Measurements from ENCODE around the gene MEX3D.

MEX3D gene

GRCh38 chr19:1593501-1593772, 25.3 kb upstream of the MEX3D start:
- Histone ChIP-seq H3K9me3 (ENCODE audit: control insufficient read depth in 2 of 2, low read length in 2 of 2) (no peaks in the 10 kb centered on the region), H3K4me1 (ENCODE audit: control insufficient read depth, insufficient read depth, low read length) (peaks cover 23% of the 10 kb centered on the region), H3K27ac (ENCODE audit: low read length) (no peak overlapping the region), H3K36me3 (ENCODE audit: control insufficient read depth in 2 of 2, insufficient read depth in 2 of 2, low read length in 2 of 2) (peaks cover 11 to 19% of the 10 kb centered on the region in 2 donors), H3K9ac (ENCODE audit: low read length in 2 of 2) (peak overlapping the region in 1 of 2 donors; percentile 69), H3K27me3 (ENCODE audit: control insufficient read depth in 1 of 2, insufficient read depth in 2 of 2, low read length in 2 of 2) (no peaks in the 10 kb centered on the region), H3K4me3 (ENCODE audit: low read length in 2 of 2) (peak overlapping the region; percentile 76 to 81)

GRCh38 chr19:1592755-1593500, 24.8 kb upstream of the MEX3D start, which contains the start of gene MBD3:
MBD3 (minus strand) TSS chr19:1592865; CDS start chr19:1592631, 234 bp downstream.
- H3K4me3 ChIP-seq (ENCODE audit: low read length in 2 of 2): peak within 1 kb of the TSS; percentile 81 to 92
- H3K36me3 ChIP-seq (ENCODE audit: control insufficient read depth in 2 of 2, insufficient read depth in 2 of 2, low read length in 2 of 2): peaks cover 8 to 15% of the 10 kb centered on the region in 2 donors
- no peaks in the 10 kb centered on the region for H3K27me3 ChIP-seq (ENCODE audit: control insufficient read depth in 1 of 2, insufficient read depth in 2 of 2, low read length in 2 of 2)
- H3K9ac ChIP-seq (ENCODE audit: low read length in 2 of 2): peak within 1 kb of the TSS; percentile 84 to 86
- no peaks in the 10 kb centered on the region for H3K9me3 ChIP-seq (ENCODE audit: control insufficient read depth in 2 of 2, low read length in 2 of 2)
- H3K4me1 ChIP-seq (ENCODE audit: control insufficient read depth, insufficient read depth, low read length): peaks cover 23% of the 10 kb centered on the region
- peak within 1 kb of the TSS; percentile 69 for H3K27ac ChIP-seq (ENCODE audit: low read length)

- H3K4me1 ChIP-seq (ENCODE audit: control insufficient read depth, insufficient read depth, low read length): peaks cover 23% of the 10 kb centered on the region
- no peaks in the 10 kb centered on the region for H3K27me3 ChIP-seq (ENCODE audit: control insufficient read depth in 1 of 2, insufficient read depth in 2 of 2, low read length in 2 of 2)
Measured at GRCh38 chr19:1592024-1592754, 24.1 kb upstream of the MEX3D start.

GRCh38 chr19:1591421-1592023, 23.4 kb upstream of the MEX3D start:
- H3K36me3 ChIP-seq (ENCODE audit: control insufficient read depth in 2 of 2, insufficient read depth in 2 of 2, low read length in 2 of 2): peaks cover 0 to 5% of the 10 kb centered on the region in 2 donors
- H3K27ac ChIP-seq (ENCODE audit: low read length): peak overlapping the region; percentile 69
- H3K27me3 ChIP-seq (ENCODE audit: control insufficient read depth in 1 of 2, insufficient read depth in 2 of 2, low read length in 2 of 2): no peaks in the 10 kb centered on the region
- H3K9me3 ChIP-seq (ENCODE audit: control insufficient read depth in 2 of 2, low read length in 2 of 2): no peaks in the 10 kb centered on the region
- H3K9ac ChIP-seq (ENCODE audit: low read length in 2 of 2): peak overlapping the region; percentile 84 to 86
- H3K4me1 ChIP-seq (ENCODE audit: control insufficient read depth, insufficient read depth, low read length): peaks cover 23% of the 10 kb centered on the region
- peak overlapping the region; percentile 81 to 92 for H3K4me3 ChIP-seq (ENCODE audit: low read length in 2 of 2)

More at GRCh38 chr19:1592024-1592754, 24.1 kb upstream of the MEX3D start:
- Histone ChIP-seq H3K27ac (ENCODE audit: low read length) (peak overlapping the region; percentile 69), H3K4me3 (ENCODE audit: low read length in 2 of 2) (peak overlapping the region; percentile 81 to 92), H3K36me3 (ENCODE audit: control insufficient read depth in 2 of 2, insufficient read depth in 2 of 2, low read length in 2 of 2) (peaks cover under 1 to 8% of the 10 kb centered on the region in 2 donors), H3K9me3 (ENCODE audit: control insufficient read depth in 2 of 2, low read length in 2 of 2) (no peaks in the 10 kb centered on the region), H3K9ac (ENCODE audit: low read length in 2 of 2) (peak overlapping the region; percentile 84 to 86)

- H3K4me1 ChIP-seq (ENCODE audit: control insufficient read depth, insufficient read depth, low read length): peaks cover 23% of the 10 kb centered on the region
- peak overlapping the region; percentile 55 to 86 for H3K9ac ChIP-seq (ENCODE audit: low read length in 2 of 2)
- no peaks in the 10 kb centered on the region for H3K27me3 ChIP-seq (ENCODE audit: control insufficient read depth in 1 of 2, insufficient read depth in 2 of 2, low read length in 2 of 2)
- no peak overlapping the region for H3K27ac ChIP-seq (ENCODE audit: low read length)
- peaks cover 0 to 6% of the 10 kb centered on the region in 2 donors for H3K36me3 ChIP-seq (ENCODE audit: control insufficient read depth in 2 of 2, insufficient read depth in 2 of 2, low read length in 2 of 2)
- peak overlapping the region; percentile 81 to 92 for H3K4me3 ChIP-seq (ENCODE audit: low read length in 2 of 2)
- H3K9me3 ChIP-seq (ENCODE audit: control insufficient read depth in 2 of 2, low read length in 2 of 2): no peaks in the 10 kb centered on the region
Measured at GRCh38 chr19:1590641-1591397, 22.7 kb upstream of the MEX3D start.

GRCh38 chr19:1587872-1588271, 19.7 kb upstream of the MEX3D start:
- Histone ChIP-seq H3K4me3 (ENCODE audit: low read length in 2 of 2) (no peak overlapping the region), H3K27ac (ENCODE audit: low read length) (no peak overlapping the region), H3K4me1 (ENCODE audit: control insufficient read depth, insufficient read depth, low read length) (peaks cover 18% of the 10 kb centered on the region), H3K27me3 (ENCODE audit: control insufficient read depth in 1 of 2, insufficient read depth in 2 of 2, low read length in 2 of 2) (no peaks in the 10 kb centered on the region), H3K9me3 (ENCODE audit: control insufficient read depth in 2 of 2, low read length in 2 of 2) (no peaks in the 10 kb centered on the region), H3K36me3 (ENCODE audit: control insufficient read depth in 2 of 2, insufficient read depth in 2 of 2, low read length in 2 of 2) (peaks cover 0 to 13% of the 10 kb centered on the region in 2 donors), H3K9ac (ENCODE audit: low read length in 2 of 2) (peak overlapping the region in 1 of 2 donors; percentile 27)

- H3K9ac ChIP-seq (ENCODE audit: low read length in 2 of 2): no peak overlapping the region
- peaks cover 11 to 33% of the 10 kb centered on the region in 2 donors for H3K36me3 ChIP-seq (ENCODE audit: control insufficient read depth in 2 of 2, insufficient read depth in 2 of 2, low read length in 2 of 2)
- peaks cover 2% of the 10 kb centered on the region for H3K4me1 ChIP-seq (ENCODE audit: control insufficient read depth, insufficient read depth, low read length)
- H3K9me3 ChIP-seq (ENCODE audit: control insufficient read depth in 2 of 2, low read length in 2 of 2): no peaks in the 10 kb centered on the region
- no peak overlapping the region for H3K4me3 ChIP-seq (ENCODE audit: low read length in 2 of 2)
- no peak overlapping the region for H3K27ac ChIP-seq (ENCODE audit: low read length)
- no peaks in the 10 kb centered on the region for H3K27me3 ChIP-seq (ENCODE audit: control insufficient read depth in 1 of 2, insufficient read depth in 2 of 2, low read length in 2 of 2)
Measured at GRCh38 chr19:1585243-1585580, 17.1 kb upstream of the MEX3D start.

- no peaks in the 10 kb centered on the region for H3K4me1 ChIP-seq (ENCODE audit: control insufficient read depth, insufficient read depth, low read length)
- peaks cover 12 to 36% of the 10 kb centered on the region in 2 donors for H3K36me3 ChIP-seq (ENCODE audit: control insufficient read depth in 2 of 2, insufficient read depth in 2 of 2, low read length in 2 of 2)
- no peak overlapping the region for H3K4me3 ChIP-seq (ENCODE audit: low read length in 2 of 2)
- no peaks in the 10 kb centered on the region for H3K27me3 ChIP-seq (ENCODE audit: control insufficient read depth in 1 of 2, insufficient read depth in 2 of 2, low read length in 2 of 2)
- no peak overlapping the region for H3K9ac ChIP-seq (ENCODE audit: low read length in 2 of 2)
- H3K27ac ChIP-seq (ENCODE audit: low read length): no peak overlapping the region
- H3K9me3 ChIP-seq (ENCODE audit: control insufficient read depth in 2 of 2, low read length in 2 of 2): no peaks in the 10 kb centered on the region
Measured at GRCh38 chr19:1584500-1585242, 16.5 kb upstream of the MEX3D start.

- peaks cover 12 to 41% of the 10 kb centered on the region in 2 donors for H3K36me3 ChIP-seq (ENCODE audit: control insufficient read depth in 2 of 2, insufficient read depth in 2 of 2, low read length in 2 of 2)
- H3K9ac ChIP-seq (ENCODE audit: low read length in 2 of 2): no peak overlapping the region
- H3K9me3 ChIP-seq (ENCODE audit: control insufficient read depth in 2 of 2, low read length in 2 of 2): no peaks in the 10 kb centered on the region
- no peak overlapping the region for H3K4me3 ChIP-seq (ENCODE audit: low read length in 2 of 2)
- H3K27me3 ChIP-seq (ENCODE audit: control insufficient read depth in 1 of 2, insufficient read depth in 2 of 2, low read length in 2 of 2): no peaks in the 10 kb centered on the region
- H3K4me1 ChIP-seq (ENCODE audit: control insufficient read depth, insufficient read depth, low read length): no peaks in the 10 kb centered on the region
- no peak overlapping the region for H3K27ac ChIP-seq (ENCODE audit: low read length)
Measured at GRCh38 chr19:1582201-1582600, 14.1 kb upstream of the MEX3D start.

GRCh38 chr19:1580957-1581356, 12.8 kb upstream of the MEX3D start:
- Histone ChIP-seq H3K27me3 (ENCODE audit: control insufficient read depth in 1 of 2, insufficient read depth in 2 of 2, low read length in 2 of 2) (no peaks in the 10 kb centered on the region), H3K27ac (ENCODE audit: low read length) (no peak overlapping the region), H3K9ac (ENCODE audit: low read length in 2 of 2) (no peak overlapping the region), H3K4me1 (ENCODE audit: control insufficient read depth, insufficient read depth, low read length) (no peaks in the 10 kb centered on the region), H3K36me3 (ENCODE audit: control insufficient read depth in 2 of 2, insufficient read depth in 2 of 2, low read length in 2 of 2) (peaks cover 12 to 45% of the 10 kb centered on the region in 2 donors), H3K4me3 (ENCODE audit: low read length in 2 of 2) (no peak overlapping the region), H3K9me3 (ENCODE audit: control insufficient read depth in 2 of 2, low read length in 2 of 2) (no peaks in the 10 kb centered on the region)
